Measurements from ENCODE around the gene XRN2. TPM values are rescaled to one million over a fixed set of nuclear protein-coding genes. Genes with fewer than 3 reads are reported as not detected.

XRN2 gene
- total and polyA plus RNA-seq, 4 donors = 12.6 to 62.2 (median 53.6) TPM

DNA sequence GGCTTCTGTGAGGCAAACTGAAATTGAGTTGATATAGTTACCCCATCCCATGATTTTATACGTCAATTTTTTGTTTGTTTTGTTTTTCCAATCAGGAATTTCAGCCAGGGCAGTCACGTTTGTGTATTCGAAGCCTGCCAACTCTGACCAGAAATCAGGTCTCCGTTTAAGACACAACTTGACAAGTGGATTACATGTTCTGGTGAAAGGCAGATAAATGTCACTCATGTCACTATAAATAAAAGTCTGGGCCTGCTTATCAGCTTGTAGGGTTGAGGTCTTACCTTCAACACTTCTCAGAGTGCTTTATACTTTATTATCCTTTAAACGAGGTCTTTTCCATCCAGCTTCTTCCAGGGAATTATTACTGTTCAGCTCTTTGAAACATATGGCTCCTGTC, 8.4 kb upstream of the XRN2 start:
- no peak overlapping the region for H3K27ac ChIP-seq (ENCODE audit: low read depth in 1 of 2, low read length in 1 of 2)
- no peak overlapping the region for H3K4me3 ChIP-seq
- WGBS, 2 donors = 63 to 84% methylated on average over 5 of the region's 5 CpGs
- no peaks in the 10 kb centered on the region for H3K9me3 ChIP-seq (ENCODE audit: control insufficient read depth in 4 of 4, insufficient read depth in 3 of 4, low read length in 3 of 4)
- DNase-seq (no peak), ATAC-seq (ENCODE audit: insufficient read depth, low FRiP score) (no peak)
- peaks cover 0 to 14% (median 11%) of the 10 kb centered on the region in 3 donors for H3K27me3 ChIP-seq (ENCODE audit: control insufficient read depth in 3 of 3, insufficient read depth in 3 of 3, low read length in 2 of 3)
- H3K4me1 ChIP-seq (ENCODE audit: control insufficient read depth in 5 of 5, insufficient read depth in 5 of 5, low read length in 5 of 5) = peaks cover 0 to 4% (median 0%) of the 10 kb centered on the region in 5 donors
- TF ChIP-seq, protein P1, sequence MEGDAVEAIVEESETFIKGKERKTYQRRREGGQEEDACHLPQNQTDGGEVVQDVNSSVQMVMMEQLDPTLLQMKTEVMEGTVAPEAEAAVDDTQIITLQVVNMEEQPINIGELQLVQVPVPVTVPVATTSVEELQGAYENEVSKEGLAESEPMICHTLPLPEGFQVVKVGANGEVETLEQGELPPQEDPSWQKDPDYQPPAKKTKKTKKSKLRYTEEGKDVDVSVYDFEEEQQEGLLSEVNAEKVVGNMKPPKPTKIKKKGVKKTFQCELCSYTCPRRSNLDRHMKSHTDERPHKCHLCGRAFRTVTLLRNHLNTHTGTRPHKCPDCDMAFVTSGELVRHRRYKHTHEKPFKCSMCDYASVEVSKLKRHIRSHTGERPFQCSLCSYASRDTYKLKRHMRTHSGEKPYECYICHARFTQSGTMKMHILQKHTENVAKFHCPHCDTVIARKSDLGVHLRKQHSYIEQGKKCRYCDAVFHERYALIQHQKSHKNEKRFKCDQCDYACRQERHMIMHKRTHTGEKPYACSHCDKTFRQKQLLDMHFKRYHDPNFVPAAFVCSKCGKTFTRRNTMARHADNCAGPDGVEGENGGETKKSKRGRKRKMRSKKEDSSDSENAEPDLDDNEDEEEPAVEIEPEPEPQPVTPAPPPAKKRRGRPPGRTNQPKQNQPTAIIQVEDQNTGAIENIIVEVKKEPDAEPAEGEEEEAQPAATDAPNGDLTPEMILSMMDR (IDR thresholded peaks at IDR 0.05; ENCODE audit: control extremely low read depth, extremely low read depth) = no peak
- no peaks in the 10 kb centered on the region for H3K36me3 ChIP-seq (ENCODE audit: control insufficient read depth in 4 of 4, insufficient read depth in 4 of 4, low read length in 4 of 4)
- H3K9ac ChIP-seq (ENCODE audit: insufficient read depth in 1 of 2, low read length in 2 of 2) = no peak overlapping the region

DNA sequence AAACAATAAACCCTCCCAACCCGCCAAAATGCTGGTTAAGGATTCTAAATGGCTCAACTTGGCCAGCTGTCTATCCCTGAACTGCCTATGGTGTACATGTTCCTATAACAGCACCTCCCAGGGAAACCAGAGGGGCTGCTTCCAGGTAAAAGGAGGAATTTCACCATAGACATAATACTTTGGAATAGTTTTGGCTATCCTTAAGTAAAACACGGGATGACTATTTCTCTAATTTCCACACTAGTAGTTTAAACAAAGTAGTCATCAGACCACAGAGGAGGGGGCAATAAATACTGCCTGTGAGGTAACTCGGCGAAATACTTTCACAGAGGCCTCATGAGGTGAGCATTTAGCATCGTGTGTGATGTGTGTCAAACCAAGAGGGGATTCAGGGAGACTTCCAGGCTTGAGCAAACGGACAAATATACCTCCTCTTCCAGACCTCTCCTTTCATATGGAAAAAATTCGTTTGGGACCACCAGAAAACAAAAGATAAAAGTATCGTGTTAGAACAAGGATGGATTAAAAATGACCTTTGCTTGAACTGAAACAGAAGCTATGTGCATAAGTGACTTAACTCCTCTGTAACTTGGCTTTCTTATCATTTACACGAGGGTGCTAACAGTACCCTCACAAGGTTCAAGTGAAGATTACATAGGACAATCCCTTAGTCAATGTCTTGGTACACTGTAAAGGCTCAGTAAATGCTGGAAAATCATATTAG, 1.0 kb upstream of the XRN2 start:
- Histone ChIP-seq H3K4me3 (no peak overlapping the region), H3K9ac (ENCODE audit: insufficient read depth in 1 of 2, low read length in 2 of 2) (peak overlapping the region; percentile 83 to 87), H3K36me3 (ENCODE audit: control insufficient read depth in 4 of 4, insufficient read depth in 4 of 4, low read length in 4 of 4) (peaks cover 0 to 3% (median 0%) of the 10 kb centered on the region in 4 donors), H3K4me1 (ENCODE audit: control insufficient read depth in 5 of 5, insufficient read depth in 5 of 5, low read length in 5 of 5) (peaks cover 0 to 14% (median 11%) of the 10 kb centered on the region in 5 donors), H3K9me3 (ENCODE audit: control insufficient read depth in 4 of 4, insufficient read depth in 3 of 4, low read length in 3 of 4) (no peaks in the 10 kb centered on the region), H3K27me3 (ENCODE audit: control insufficient read depth in 3 of 3, insufficient read depth in 3 of 3, low read length in 2 of 3) (peaks cover 0 to 7% (median 5%) of the 10 kb centered on the region in 3 donors), H3K27ac (ENCODE audit: low read depth in 1 of 2, low read length in 1 of 2) (peak overlapping the region in 1 of 2 donors; percentile 94)
- peak in 2 of 3 donors; percentile 20 to 33 for DNase-seq
- TF ChIP-seq, protein P1 (IDR thresholded peaks at IDR 0.05; ENCODE audit: control extremely low read depth, extremely low read depth) = no peak
- ATAC-seq (ENCODE audit: insufficient read depth, low FRiP score) = no peak
- WGBS, 2 donors = 70 to 73% methylated on average over 9 of the region's 9 CpGs

DNA sequence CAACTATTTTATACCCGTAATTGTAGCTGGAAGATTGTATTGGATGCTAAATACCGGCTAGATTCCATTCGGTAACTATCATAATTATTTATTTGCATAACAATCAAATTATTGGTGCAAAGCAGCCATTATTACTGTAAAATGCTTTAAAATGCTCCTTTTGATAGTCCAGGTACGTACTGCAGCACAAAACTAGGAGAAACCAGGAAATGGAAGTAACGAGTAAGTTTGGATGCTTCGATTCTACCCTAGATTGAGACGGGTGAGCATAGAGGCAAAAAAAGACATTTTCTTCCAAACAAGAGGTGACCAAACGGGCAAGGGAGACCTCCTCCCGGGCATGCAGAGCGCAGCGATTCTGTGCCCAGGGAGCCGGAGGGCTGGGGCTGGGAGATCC, 469 bp upstream of the XRN2 start:
- H3K36me3 ChIP-seq (ENCODE audit: control insufficient read depth in 4 of 4, insufficient read depth in 4 of 4, low read length in 4 of 4) = peaks cover 0 to 3% (median 0%) of the 10 kb centered on the region in 4 donors
- TF ChIP-seq, protein P1 (IDR thresholded peaks at IDR 0.05; ENCODE audit: control extremely low read depth, extremely low read depth) = no peak

More for the DNA sequence above, 469 bp upstream of the XRN2 start:
- peaks cover 0 to 5% (median 5%) of the 10 kb centered on the region in 3 donors for H3K27me3 ChIP-seq (ENCODE audit: control insufficient read depth in 3 of 3, insufficient read depth in 3 of 3, low read length in 2 of 3)
- peaks cover 0 to 14% (median 11%) of the 10 kb centered on the region in 5 donors for H3K4me1 ChIP-seq (ENCODE audit: control insufficient read depth in 5 of 5, insufficient read depth in 5 of 5, low read length in 5 of 5)
- H3K9me3 ChIP-seq (ENCODE audit: control insufficient read depth in 4 of 4, insufficient read depth in 3 of 4, low read length in 3 of 4) = no peaks in the 10 kb centered on the region
- peak overlapping the region; percentile 89 for H3K4me3 ChIP-seq
- ATAC-seq (ENCODE audit: insufficient read depth, low FRiP score) (peak; percentile 46), DNase-seq (no peak)
- peak overlapping the region; percentile 94 to 99 for H3K27ac ChIP-seq (ENCODE audit: low read depth in 1 of 2, low read length in 1 of 2)
- H3K9ac ChIP-seq (ENCODE audit: insufficient read depth in 1 of 2, low read length in 2 of 2) = peak overlapping the region; percentile 83 to 87
- WGBS, 2 donors = 7 to 9% methylated on average over 12 of the region's 12 CpGs
